Hematopoietic multipotent progenitor cell treated with erythropoietin and hydrocortisone succinate and interleukin-3 and kit ligand, for 8 days (in vitro differentiated cells): ENCODE measurements around the gene PSD.

Experiments
- DNase-seq: peaks from one replicate; pipeline ENCODE4 v3.0.0-alpha.2; 2015

The PSD gene

GRCh38 chr10:102419269-102420180 is 940 bp upstream of the PSD start:
- peak; percentile 57 for DNase-seq

- no peak for DNase-seq
These were observed 1.9 kb downstream of the PSD start for GRCh38 chr10:102416695-102417094.

GRCh38 chr10:102416283-102416682 is 2.3 kb downstream of the PSD start:
- no peak for DNase-seq

- DNase-seq: no peak
These were observed 3.8 kb downstream of the PSD start for GRCh38 chr10:102414749-102415148.

- no peak for DNase-seq
These were observed 4.6 kb downstream of the PSD start for GRCh38 chr10:102413806-102414561.

- no peak for DNase-seq
These were observed 5.4 kb downstream of the PSD start for GRCh38 chr10:102413053-102413705.

- no peak for DNase-seq
These were observed 6.3 kb downstream of the PSD start for GRCh38 chr10:102412293-102412692.

- no peak for DNase-seq
These were observed 7.0 kb downstream of the PSD start for GRCh38 chr10:102411341-102412255.

GRCh38 chr10:102410429-102411073 is 8.0 kb downstream of the PSD start:
- DNase-seq: no peak

GRCh38 chr10:102409604-102410428 is 8.8 kb downstream of the PSD start:
- DNase-seq: no peak

- DNase-seq: no peak
These were observed 9.6 kb downstream of the PSD start for GRCh38 chr10:102408728-102409603.

- no peak for DNase-seq
These were observed 10.4 kb downstream of the PSD start for GRCh38 chr10:102408131-102408727.

GRCh38 chr10:102407425-102408130 is 11.0 kb downstream of the PSD start:
- DNase-seq: no peak

GRCh38 chr10:102406815-102407214 is 11.8 kb downstream of the PSD start:
- DNase-seq: no peak

GRCh38 chr10:102405632-102406031 is 13.0 kb downstream of the PSD start:
- no peak for DNase-seq

- DNase-seq: no peak
These were observed 13.4 kb downstream of the PSD start for GRCh38 chr10:102405108-102405571.

- DNase-seq: no peak
These were observed 14.1 kb downstream of the PSD start for GRCh38 chr10:102404361-102405107.

GRCh38 chr10:102403115-102403514 is 15.5 kb downstream of the PSD start:
- no peak for DNase-seq
